Mammary epithelial cell (primary cell): ENCODE data around the gene SEC16B.

Experiments used
- EZH2 ChIP-seq: IDR thresholded peaks from 2 replicates; pipeline ENCODE4 v1.6.1; 2012; ENCODE audit warnings: low read length, inconsistent platforms, borderline replicate concordance
- TF ChIP-seq, protein P1 (sequence below), 2 donors: IDR thresholded peaks in 1 of 2; conservative IDR thresholded peaks in 1 of 2; 2 replicates each; pipeline ENCODE4 v1.5.1; 2011 to 2012; ENCODE audit warnings: inconsistent platforms in 2 of 2, low read length in 2 of 2, mild to moderate bottlenecking in 2 of 2, control low read depth in 1 of 2, low read depth in 1 of 2; ENCODE audit not compliant: insufficient read depth in 1 of 2; ENCODE audit errors: extremely low read depth in 1 of 2

DNA sequence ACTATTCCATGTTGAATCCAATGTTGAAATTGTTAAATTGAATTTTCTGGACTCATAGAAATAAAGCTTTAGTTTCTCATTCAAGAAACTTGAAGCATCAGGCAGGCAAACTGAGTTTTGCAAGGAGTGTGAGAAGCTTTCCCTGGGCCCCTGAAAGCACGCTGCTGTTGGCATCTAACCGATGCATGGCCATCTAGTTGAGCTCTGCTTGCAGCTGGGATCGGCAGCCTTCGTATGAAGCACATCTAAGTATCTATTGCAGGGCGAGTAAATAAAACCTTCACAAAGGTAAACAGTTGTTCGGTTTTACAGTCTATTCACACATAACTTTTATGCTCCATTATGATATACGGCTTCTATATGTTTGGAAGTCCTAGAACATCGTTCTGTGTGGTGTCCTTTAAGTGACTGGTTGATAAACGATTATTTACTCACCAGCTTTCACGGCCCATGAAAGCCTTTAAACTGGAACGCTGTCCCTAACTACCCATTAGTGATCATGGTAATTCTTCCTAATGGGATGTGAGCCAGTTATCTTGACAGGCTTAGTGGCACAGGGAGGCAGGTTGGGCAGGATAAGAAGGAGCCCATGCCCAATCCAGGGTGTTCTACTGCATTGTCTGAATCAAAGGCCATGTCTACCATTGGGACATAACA lies 71.7 kb downstream of the SEC16B start:
- TF ChIP-seq, protein P1, sequence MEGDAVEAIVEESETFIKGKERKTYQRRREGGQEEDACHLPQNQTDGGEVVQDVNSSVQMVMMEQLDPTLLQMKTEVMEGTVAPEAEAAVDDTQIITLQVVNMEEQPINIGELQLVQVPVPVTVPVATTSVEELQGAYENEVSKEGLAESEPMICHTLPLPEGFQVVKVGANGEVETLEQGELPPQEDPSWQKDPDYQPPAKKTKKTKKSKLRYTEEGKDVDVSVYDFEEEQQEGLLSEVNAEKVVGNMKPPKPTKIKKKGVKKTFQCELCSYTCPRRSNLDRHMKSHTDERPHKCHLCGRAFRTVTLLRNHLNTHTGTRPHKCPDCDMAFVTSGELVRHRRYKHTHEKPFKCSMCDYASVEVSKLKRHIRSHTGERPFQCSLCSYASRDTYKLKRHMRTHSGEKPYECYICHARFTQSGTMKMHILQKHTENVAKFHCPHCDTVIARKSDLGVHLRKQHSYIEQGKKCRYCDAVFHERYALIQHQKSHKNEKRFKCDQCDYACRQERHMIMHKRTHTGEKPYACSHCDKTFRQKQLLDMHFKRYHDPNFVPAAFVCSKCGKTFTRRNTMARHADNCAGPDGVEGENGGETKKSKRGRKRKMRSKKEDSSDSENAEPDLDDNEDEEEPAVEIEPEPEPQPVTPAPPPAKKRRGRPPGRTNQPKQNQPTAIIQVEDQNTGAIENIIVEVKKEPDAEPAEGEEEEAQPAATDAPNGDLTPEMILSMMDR (conservative IDR thresholded peaks at IDR 0.05 in 1 of 2, IDR thresholded peaks at IDR 0.05 in 1 of 2; ENCODE audit: extremely low read depth in 1 of 2, insufficient read depth in 1 of 2, low read depth in 1 of 2, low read length in 2 of 2) = no peak
- TF ChIP-seq EZH2 = no peak
